ENCODE measurements around the gene CAPN12. TPM values are rescaled to one million over a fixed set of nuclear protein-coding genes. Genes with fewer than 3 reads are reported as not detected.

Gene CAPN12
- total and polyA plus RNA-seq, 2 of the 4 experiments (the other 2 are of a cell fraction) = 0.18 to 0.97 TPM

GRCh38 chr19:38682195-38682867 is 61.9 kb downstream of the CAPN12 start (continued):
- no peak for TF ChIP-seq CTCF (conservative IDR thresholded peaks at IDR 0.05; ENCODE audit: low read depth, low read length)

Other genes starting within 250 kb of the CAPN12 start
- gene MAP4K1, start 126.5 kb downstream of the CAPN12 start, total RNA-seq (2012; rRNA removed) = not detected in 2 replicates
- gene MAP4K1, start 126.5 kb downstream of the CAPN12 start, polyA plus RNA-seq (2012; rRNA removed) = 0.16 and 0.22 TPM in 2 replicates
- 965 and 1,137 TPM in 2 replicates for gene EIF3K, start 125.3 kb downstream of the CAPN12 start, total RNA-seq (2012; rRNA removed)
- gene EIF3K, start 125.3 kb downstream of the CAPN12 start, polyA plus RNA-seq (2012; rRNA removed) = 524 and 575 TPM in 2 replicates
- gene ACTN4, start 96.8 kb downstream of the CAPN12 start, total RNA-seq (2012; rRNA removed) = 614 and 659 TPM in 2 replicates
- 497 and 541 TPM in 2 replicates for gene ACTN4, start 96.8 kb downstream of the CAPN12 start, polyA plus RNA-seq (2012; rRNA removed)
- gene LGALS7, start 29.0 kb upstream of the CAPN12 start, total RNA-seq (2012; rRNA removed) = not detected in 2 replicates
- not detected in 2 replicates for gene LGALS7, start 29.0 kb upstream of the CAPN12 start, polyA plus RNA-seq (2012; rRNA removed)
- not detected in 2 replicates for gene LGALS7B, start 44.7 kb upstream of the CAPN12 start, total RNA-seq (2012; rRNA removed)
- gene LGALS7B, start 44.7 kb upstream of the CAPN12 start, polyA plus RNA-seq (2012; rRNA removed) = not detected in 2 replicates
- not detected in 2 replicates for gene LGALS4, start 68.5 kb upstream of the CAPN12 start, total RNA-seq (2012; rRNA removed)
- gene LGALS4, start 68.5 kb upstream of the CAPN12 start, polyA plus RNA-seq (2012; rRNA removed) = 0.10 and 0.29 TPM in 2 replicates
- gene ECH1, start 87.3 kb upstream of the CAPN12 start, total RNA-seq (2012; rRNA removed) = 15.0 and 15.6 TPM in 2 replicates
- 62.1 and 62.3 TPM in 2 replicates for gene ECH1, start 87.3 kb upstream of the CAPN12 start, polyA plus RNA-seq (2012; rRNA removed)
- gene HNRNPL, start 105.5 kb upstream of the CAPN12 start, total RNA-seq (2012; rRNA removed) = 316 and 429 TPM in 2 replicates
- 277 and 280 TPM in 2 replicates for gene HNRNPL, start 105.5 kb upstream of the CAPN12 start, polyA plus RNA-seq (2012; rRNA removed)
- 0.72 and 0.83 TPM in 2 replicates for gene RINL, start 133.8 kb upstream of the CAPN12 start, total RNA-seq (2012; rRNA removed)
- gene RINL, start 133.8 kb upstream of the CAPN12 start, polyA plus RNA-seq (2012; rRNA removed) = 1.2 and 1.9 TPM in 2 replicates
- gene SIRT2, start 155.1 kb upstream of the CAPN12 start, total RNA-seq (2012; rRNA removed) = 37.5 and 43.0 TPM in 2 replicates
- 50.0 and 53.8 TPM in 2 replicates for gene SIRT2, start 155.1 kb upstream of the CAPN12 start, polyA plus RNA-seq (2012; rRNA removed)
- gene NFKBIB, start 155.5 kb upstream of the CAPN12 start, total RNA-seq (2012; rRNA removed) = 6.4 and 7.5 TPM in 2 replicates
- gene NFKBIB, start 155.5 kb upstream of the CAPN12 start, polyA plus RNA-seq (2012; rRNA removed) = 25.5 and 36.2 TPM in 2 replicates
- gene CCER2, start 167.7 kb upstream of the CAPN12 start, total RNA-seq (2012; rRNA removed) = not detected in 2 replicates
- gene CCER2, start 167.7 kb upstream of the CAPN12 start, polyA plus RNA-seq (2012; rRNA removed) = 0.19 and 0.22 TPM in 2 replicates
- 8.3 and 10.8 TPM in 2 replicates for gene SARS2, start 186.3 kb upstream of the CAPN12 start, total RNA-seq (2012; rRNA removed)
- gene SARS2, start 186.3 kb upstream of the CAPN12 start, polyA plus RNA-seq (2012; rRNA removed) = 33.4 and 40.3 TPM in 2 replicates
- gene MRPS12, start 186.5 kb upstream of the CAPN12 start, total RNA-seq (2012; rRNA removed) = 26.4 and 26.7 TPM in 2 replicates
- 75.4 and 97.4 TPM in 2 replicates for gene MRPS12, start 186.5 kb upstream of the CAPN12 start, polyA plus RNA-seq (2012; rRNA removed)
- gene FBXO17, start 231.3 kb upstream of the CAPN12 start, total RNA-seq (2012; rRNA removed) = 10.8 and 11.9 TPM in 2 replicates
- 20.7 and 22.6 TPM in 2 replicates for gene FBXO17, start 231.3 kb upstream of the CAPN12 start, polyA plus RNA-seq (2012; rRNA removed)

Data from IMR-90 (cell line).